GM19467 (cell line): ENCODE data around the gene USP22.

Experiments used
- ATAC-seq: cut with Tn5 transposase; IDR thresholded peaks from one replicate; pipeline ENCODE4 v1.9.1; 2021; ENCODE audit warnings: mild to moderate bottlenecking, moderate library complexity; ENCODE audit not compliant: unreplicated experiment

USP22 gene

GRCh38 chr17:21002309-21003006, 40.4 kb downstream of the USP22 start:
- no peak for ATAC-seq

GRCh38 chr17:21001813-21002221, 41.0 kb downstream of the USP22 start:
- no peak for ATAC-seq

- no peak for ATAC-seq
Observed at GRCh38 chr17:21001111-21001812, 41.5 kb downstream of the USP22 start.

GRCh38 chr17:20999841-21000532, 42.8 kb downstream of the USP22 start:
- ATAC-seq, result no peak

- no peak for ATAC-seq
Observed at GRCh38 chr17:20999044-20999573, 43.7 kb downstream of the USP22 start.

GRCh38 chr17:20998571-20999043, 44.2 kb downstream of the USP22 start:
- ATAC-seq, result no peak

GRCh38 chr17:20997711-20998570, 44.9 kb downstream of the USP22 start:
- ATAC-seq, result no peak

- ATAC-seq, result no peak
Observed at GRCh38 chr17:20996724-20997615, 45.8 kb downstream of the USP22 start.

- ATAC-seq, result no peak
Observed at GRCh38 chr17:20995873-20996723, 46.7 kb downstream of the USP22 start.

- ATAC-seq, result no peak
Observed at GRCh38 chr17:20995164-20995872, 47.5 kb downstream of the USP22 start.

GRCh38 chr17:20994779-20995149, 48.0 kb downstream of the USP22 start:
- no peak for ATAC-seq

- no peak for ATAC-seq
Observed at GRCh38 chr17:20993863-20994778, 48.7 kb downstream of the USP22 start.

GRCh38 chr17:20992987-20993862, 49.6 kb downstream of the USP22 start:
- ATAC-seq, result no peak

GRCh38 chr17:20992416-20992815, 50.4 kb downstream of the USP22 start:
- no peak for ATAC-seq

- no peak for ATAC-seq
Observed at GRCh38 chr17:20991276-20992037, 51.4 kb downstream of the USP22 start.
